IPS-NIHi11 (cell line): ENCODE results near the gene XRRA1.
"Not testable (repeated sequence)": the region's sequence is repeated elsewhere in the genome, so short reads cannot be mapped to it uniquely, and the experiment has no call there.

Experiments used
- DNase-seq: peaks from one replicate; pipeline ENCODE4 v3.0.0; 2012; ENCODE audit warnings: mixed read lengths, low spot score

Gene XRRA1

GRCh38 chr11:74895340-74896116, 53.4 kb downstream of the XRRA1 start:
- DNase-seq: no peak

GRCh38 chr11:74893015-74893414, 55.9 kb downstream of the XRRA1 start:
- not testable (repeated sequence) for DNase-seq

DNA sequence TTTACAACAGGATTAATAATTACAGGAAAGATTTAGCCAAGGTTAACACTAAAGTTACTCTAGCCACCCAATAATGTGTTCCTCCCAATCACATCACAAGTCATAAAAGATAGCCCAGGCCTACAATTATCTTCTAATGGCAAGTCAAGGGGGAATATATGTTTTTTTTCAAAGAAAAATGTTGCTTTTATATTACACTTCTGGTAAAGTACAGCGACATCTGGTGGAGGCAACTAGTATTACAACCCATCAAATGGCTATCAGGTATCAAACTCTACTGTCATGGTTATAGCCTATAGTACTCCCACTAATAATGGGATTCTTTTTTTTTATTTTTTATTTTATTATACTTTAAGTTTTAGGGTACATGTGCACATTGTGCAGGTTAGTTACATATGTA, 71.8 kb downstream of the XRRA1 start:
- DNase-seq: no peak

GRCh38 chr11:74871037-74871436, 77.9 kb downstream of the XRRA1 start:
- no peak for DNase-seq

DNA sequence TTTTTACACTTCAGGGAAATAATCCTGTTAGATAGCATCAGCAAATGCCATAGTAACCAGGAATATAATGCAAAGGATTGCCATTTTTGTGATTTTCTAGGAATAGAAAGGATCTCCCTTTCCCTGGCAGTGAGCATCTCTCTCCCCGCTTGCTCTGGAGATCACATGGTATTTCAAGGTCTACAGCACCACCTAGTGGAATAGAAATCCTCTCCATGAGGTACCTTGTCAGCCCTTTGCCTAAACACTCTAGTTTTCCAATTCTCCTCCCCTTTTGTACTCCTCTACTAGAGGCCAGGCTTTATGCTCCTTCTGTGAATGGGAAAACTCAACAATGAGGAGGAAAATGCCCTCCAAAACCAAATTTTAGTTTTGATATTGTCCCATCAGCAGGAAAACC, 78.4 kb downstream of the XRRA1 start:
- peak; percentile 25 for DNase-seq

GRCh38 chr11:74866557-74866956, 82.3 kb downstream of the XRRA1 start:
- DNase-seq: no peak

DNA sequence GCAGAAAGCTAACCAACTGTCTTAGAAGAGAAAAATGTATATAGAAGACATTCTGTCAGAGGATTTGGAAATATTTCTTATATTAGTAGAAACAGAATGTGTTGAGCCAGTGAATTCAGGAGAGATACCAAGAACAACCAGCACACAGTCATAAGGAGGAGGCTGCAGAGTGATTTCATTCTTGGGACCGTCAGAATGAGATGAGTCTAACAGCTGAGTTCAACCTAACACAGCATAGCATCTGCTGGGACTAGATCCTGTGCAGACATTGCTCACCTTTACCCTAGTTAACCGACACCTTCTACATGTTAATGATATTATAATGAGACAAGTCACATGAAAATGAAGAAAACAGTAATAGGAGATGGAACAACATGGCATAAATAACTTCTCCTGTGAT, 85.5 kb downstream of the XRRA1 start:
- DNase-seq: no peak

- no peak for DNase-seq
Observed at GRCh38 chr11:74860743-74861142, 88.1 kb downstream of the XRRA1 start.

DNA sequence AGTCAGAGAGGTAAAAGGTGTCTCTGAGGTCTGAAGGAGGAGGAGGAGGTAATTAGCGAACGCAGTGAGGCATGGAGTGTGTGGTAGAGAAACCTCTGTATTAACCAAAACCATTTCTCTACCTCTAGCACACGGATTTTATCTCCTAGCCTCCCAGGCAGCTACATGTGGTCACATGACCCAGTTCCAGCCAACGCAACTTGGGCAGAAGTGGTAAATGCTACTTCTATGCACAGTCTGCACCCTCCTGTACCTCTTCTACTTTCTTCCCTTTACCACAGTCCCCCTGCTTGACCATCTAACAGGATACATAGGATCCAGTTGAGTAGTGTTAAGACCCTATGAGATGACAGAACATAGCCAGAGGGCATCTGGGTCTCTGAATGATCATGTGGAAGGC, 95.7 kb downstream of the XRRA1 start:
- no peak for DNase-seq

- DNase-seq: peak; percentile 75
Observed at GRCh38 chr11:74849525-74850391, 99.1 kb downstream of the XRRA1 start.

DNA sequence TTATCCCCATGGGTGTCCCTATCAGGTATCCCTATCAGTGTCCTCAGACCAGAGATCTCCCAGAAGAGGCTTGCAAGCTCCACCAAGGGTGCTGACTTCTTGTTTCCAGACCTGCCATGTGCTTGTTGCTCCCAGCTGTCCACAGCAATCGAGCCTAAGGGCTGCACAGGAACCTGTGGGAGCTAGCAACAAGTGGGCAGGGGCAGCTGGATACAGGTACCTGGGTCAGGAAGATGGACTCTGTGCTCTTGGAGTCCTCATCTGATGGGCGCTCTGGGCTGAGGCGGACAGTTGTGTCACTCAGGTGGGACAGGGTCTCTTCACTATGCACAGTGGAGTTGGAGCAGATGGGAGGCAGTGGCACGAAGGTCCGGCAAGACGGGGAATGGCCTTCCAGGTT, 101.0 kb downstream of the XRRA1 start:
- DNase-seq: no peak

DNA sequence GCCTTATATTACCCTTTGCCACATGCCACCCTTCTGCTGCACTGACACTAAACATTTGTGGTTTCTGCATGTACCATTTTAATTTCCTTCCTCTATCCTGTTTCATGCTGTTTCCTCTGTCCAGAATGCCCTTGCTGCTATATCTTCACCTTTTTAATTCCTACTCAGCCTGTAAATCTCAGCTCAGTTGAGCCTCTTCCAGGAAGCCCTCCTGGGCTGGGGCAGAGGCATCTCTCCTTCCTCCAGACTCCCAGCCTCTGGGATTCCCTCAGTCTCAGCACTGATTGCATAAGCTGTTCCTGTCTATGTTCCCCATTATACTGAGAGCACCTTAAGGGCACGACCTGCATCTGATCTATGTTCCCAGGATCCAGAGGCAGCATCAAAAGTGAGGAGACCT, 101.5 kb downstream of the XRRA1 start:
- DNase-seq: no peak

DNA sequence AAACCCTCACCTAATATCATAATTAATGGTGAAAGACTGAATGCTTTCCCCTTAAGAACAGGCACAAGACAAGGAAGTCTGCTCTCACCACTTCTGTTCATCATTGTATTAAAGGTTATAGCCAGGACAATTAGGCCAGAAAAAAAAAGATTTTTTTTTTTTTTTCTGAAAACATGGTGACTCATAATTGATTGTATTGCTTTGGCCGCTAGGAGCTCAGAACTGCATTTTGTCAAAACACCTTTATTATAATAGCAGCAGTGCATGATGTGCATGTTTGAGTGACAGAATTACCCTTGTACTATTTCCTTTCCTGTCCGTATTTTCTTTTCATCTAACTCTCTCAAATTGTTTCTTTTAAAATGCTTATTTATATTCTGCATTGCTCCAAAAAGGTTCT, 102.1 kb downstream of the XRRA1 start:
- no peak for DNase-seq

DNA sequence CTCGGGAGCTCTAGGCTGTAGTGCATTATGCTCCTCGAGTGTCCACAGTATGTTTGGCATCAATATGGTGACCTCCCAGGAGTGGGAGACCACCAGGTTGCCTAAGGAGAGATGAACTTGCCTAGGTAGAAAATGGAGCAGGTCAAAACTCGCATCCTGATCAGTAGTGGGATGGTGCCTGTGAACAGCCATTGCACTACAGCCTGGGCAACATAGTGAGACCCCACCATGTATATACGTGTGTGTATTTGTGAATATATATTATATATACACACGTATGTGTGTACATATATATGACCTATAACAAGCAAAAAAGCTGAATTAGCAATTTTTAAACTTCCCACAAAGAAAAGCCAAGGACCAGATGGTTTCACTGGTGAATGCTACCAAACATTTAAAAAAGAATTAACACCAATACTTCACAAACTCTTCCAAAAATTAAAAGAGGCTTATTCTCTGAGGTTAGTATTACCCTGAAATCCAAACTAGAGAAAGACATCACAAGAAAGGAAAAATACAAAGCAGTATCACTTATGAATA, 102.8 kb downstream of the XRRA1 start:
- no peak for DNase-seq

GRCh38 chr11:74844865-74845264, 104.0 kb downstream of the XRRA1 start:
- no peak for DNase-seq

DNA sequence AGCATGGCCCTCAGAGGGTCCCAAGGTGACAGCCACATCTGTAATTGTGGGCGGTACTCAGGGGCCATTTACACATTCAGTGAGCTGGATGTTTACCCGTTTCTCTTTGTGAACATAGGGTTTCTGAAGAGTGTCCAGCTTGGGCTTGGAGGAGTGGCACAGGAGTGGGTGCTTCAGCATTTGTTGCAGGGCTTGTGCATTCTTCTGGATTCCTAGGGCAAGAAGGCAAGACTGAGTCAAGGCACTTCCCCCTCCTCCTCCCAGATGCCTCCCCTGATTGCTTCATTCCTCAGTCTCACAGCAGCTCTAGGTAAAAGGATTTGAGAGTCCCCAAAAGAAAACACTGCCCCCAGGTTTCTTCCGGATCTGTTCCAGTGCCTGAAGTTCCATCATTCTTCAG, 104.8 kb downstream of the XRRA1 start:
- DNase-seq: no peak

GRCh38 chr11:74842967-74843366, 105.9 kb downstream of the XRRA1 start:
- peak; percentile 37 for DNase-seq

DNA sequence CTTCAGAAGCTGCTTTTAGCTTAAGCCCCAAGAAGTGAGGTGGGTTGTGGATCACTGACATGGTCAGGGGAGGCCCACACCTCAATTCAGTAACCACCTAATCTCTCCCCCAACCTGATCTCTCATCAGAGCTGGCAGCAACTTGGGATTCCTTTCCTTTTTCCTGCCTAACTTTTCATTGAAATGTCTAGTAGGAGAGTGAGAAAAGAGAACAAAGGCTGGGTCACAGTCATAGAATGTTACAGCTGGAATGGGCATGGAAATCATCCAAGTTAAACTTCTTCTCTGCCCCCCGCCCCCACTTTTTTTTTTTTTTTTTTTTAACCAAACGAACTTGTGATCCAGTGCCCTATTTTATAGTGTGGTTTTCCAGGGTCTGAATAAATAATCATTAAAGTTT, 108.4 kb downstream of the XRRA1 start:
- DNase-seq: no peak

GRCh38 chr11:74839971-74840370, 108.9 kb downstream of the XRRA1 start:
- DNase-seq: no peak

DNA sequence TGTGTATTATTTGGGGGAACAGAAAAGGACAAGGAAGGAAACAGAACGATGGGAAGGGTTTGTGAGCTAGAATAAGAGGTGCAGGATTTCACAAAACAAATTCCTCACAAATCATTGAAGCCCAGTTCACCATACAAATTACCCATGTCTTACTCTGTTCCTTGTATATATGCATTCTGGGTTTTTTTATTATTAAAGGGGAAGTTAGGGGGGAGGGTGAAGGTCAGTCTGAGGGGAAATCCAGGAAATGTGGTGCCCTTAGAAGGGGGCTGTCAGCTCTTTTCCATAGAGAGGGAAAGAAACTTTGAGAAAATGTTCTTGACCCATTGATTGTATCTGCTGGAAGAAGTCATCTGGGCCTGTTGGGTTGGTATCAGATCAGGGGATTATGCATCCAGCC, 109.4 kb downstream of the XRRA1 start:
- DNase-seq: no peak

DNA sequence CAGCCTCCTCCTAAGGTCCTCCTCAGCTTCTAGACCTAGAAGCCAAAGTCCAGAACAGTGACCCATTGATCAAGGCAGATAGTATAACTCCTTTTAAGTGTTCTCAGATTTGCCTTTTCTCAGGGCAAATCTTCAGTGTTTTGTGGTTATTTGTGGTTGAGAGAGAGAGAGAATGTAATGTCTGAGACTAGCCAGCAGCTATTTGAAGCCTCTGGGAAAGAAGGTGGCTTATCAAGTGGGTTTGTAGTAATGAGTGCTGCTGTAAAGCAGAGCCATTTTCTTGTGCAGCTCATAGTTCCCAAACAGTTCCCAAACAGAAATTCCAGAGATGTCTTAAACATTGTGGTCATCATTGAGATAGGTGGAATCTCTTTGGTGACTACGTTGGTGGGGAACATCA, 110.7 kb downstream of the XRRA1 start:
- DNase-seq: no peak

GRCh38 chr11:74837191-74837590, 111.7 kb downstream of the XRRA1 start:
- DNase-seq: no peak

DNA sequence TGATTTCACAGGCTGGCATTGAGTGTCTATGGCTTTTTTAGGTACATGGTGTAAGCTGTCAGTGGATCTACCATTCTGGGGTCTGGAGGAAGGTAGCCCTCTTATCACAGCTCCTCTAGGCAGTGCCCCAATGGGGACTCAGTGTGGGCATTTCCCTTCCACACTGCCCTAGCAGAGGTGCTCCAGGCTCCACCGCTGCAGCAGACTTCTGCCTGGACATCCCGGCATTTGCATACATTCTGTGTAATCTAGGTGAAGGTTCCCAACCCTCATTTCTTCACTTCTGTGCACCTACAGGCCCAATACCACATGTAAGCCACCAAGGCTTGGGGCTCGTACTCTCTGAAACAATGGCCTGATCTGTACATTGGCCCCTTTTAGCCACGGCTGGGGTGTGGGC, 122.0 kb downstream of the XRRA1 start:
- no peak for DNase-seq
